T-helper 2 cell (primary cell): ENCODE measurements around the gene SCARB2.

Experiments used
- DNase-seq, 5 experiments: peaks; one replicate each; pipeline versions ENCODE4 v3.0.0 to v3.0.0-alpha.2; 2012 to 2022

SCARB2 gene

GRCh38 chr4:76148142-76148865 is 65.3 kb downstream of the SCARB2 start, which contains the start of gene NUP54:
TSS of gene NUP54 (minus strand) at chr4:76148397. CDS start at chr4:76148374, 23 bp downstream.
- peak; percentile 75 to 97 (median 88) for DNase-seq

GRCh38 chr4:76147454-76148141 is 66.0 kb downstream of the SCARB2 start:
- peak in 4 of 5 experiments; percentile 8 to 46 (median 21) for DNase-seq

GRCh38 chr4:76144546-76144945 is 69.1 kb downstream of the SCARB2 start:
- DNase-seq: no peak

GRCh38 chr4:76141241-76141640 is 72.4 kb downstream of the SCARB2 start:
- DNase-seq: no peak

- no peak for DNase-seq
Observed at GRCh38 chr4:76127754-76128153, 85.9 kb downstream of the SCARB2 start.

- no peak for DNase-seq
Observed at GRCh38 chr4:76125816-76126215, 87.8 kb downstream of the SCARB2 start.

- DNase-seq: no peak
Observed at GRCh38 chr4:76120199-76120598, 93.4 kb downstream of the SCARB2 start.

- peak in 1 of 5 experiments; percentile 36 for DNase-seq
Observed at GRCh38 chr4:76117536-76117935, 96.1 kb downstream of the SCARB2 start.

- DNase-seq: no peak
Observed at GRCh38 chr4:76116821-76117220, 96.8 kb downstream of the SCARB2 start.
